Ectodermal cell (in vitro differentiated cells): ENCODE results near the gene CCDC87.
A peak's percentile ranks its signal among the peaks of the same experiment; 100 is the strongest.
"Not testable (repeated sequence)": the region's sequence is repeated elsewhere in the genome, so short reads cannot be mapped to it uniquely, and the experiment has no call there.

Experiments used
- H3K27ac ChIP-seq: 2 replicates; pipeline ENCODE4 v1.7.0; 2013; ENCODE audit warnings: mild to moderate bottlenecking, low read depth, low read length; ENCODE audit not compliant: insufficient read depth, poor library complexity, severe bottlenecking
- H3K27me3 ChIP-seq: 2 replicates; pipeline ENCODE4 v1.7.0; 2013; ENCODE audit warnings: mild to moderate bottlenecking, low read length; ENCODE audit not compliant: insufficient read depth, control insufficient read depth, poor library complexity, severe bottlenecking
- H3K36me3 ChIP-seq: one replicate; pipeline ENCODE4 v1.7.0; 2013; ENCODE audit warnings: low read length; ENCODE audit not compliant: control insufficient read depth, insufficient read depth
- H3K4me1 ChIP-seq: one replicate; pipeline ENCODE4 v1.7.0; 2013; ENCODE audit warnings: low read length; ENCODE audit not compliant: control insufficient read depth, insufficient read depth
- H3K4me3 ChIP-seq: 2 replicates; pipeline ENCODE4 v1.7.0; 2013; ENCODE audit warnings: low read depth, low read length, control low read depth; ENCODE audit not compliant: insufficient read depth
- H3K9me3 ChIP-seq: 2 replicates; pipeline ENCODE4 v1.7.0; 2013; ENCODE audit warnings: mild to moderate bottlenecking, low read length, moderate library complexity; ENCODE audit not compliant: control insufficient read depth
- WGBS, 2 experiments: methylation state at CpG; one replicate each; pipeline ENCODE4 v1.1.7; 2013; ENCODE audit warnings: missing lambda C conversion rate in 2 of 2; 5-methylcytosine and 5-hydroxymethylcytosine counted together

Gene CCDC87

DNA sequence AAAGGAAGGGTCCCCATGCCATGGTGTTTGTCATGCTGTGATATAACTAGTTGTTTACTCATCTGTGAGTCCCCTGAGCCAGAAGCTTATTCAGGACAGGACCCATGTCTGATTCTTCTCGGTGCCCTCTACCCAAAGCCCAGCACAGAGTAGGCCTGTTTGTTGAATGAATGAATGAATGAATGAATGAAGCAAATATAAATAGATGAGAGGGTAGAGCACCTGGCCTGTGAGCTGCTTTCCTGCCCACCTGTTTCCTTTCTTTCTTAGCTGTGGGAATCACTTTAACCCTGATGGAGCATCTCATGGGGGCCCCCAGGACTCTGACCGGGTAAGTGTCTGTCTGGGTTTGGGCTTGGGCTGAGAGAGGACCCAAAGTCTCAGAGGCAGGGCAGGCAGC is 7.4 kb upstream of the CCDC87 start:
- WGBS, 2 experiments: 89 to 92% methylated on average over 2 of the region's 2 CpGs
- no peaks in the 10 kb centered on the region for H3K4me1 ChIP-seq
- no peak overlapping the region for H3K27ac ChIP-seq
- no peaks in the 10 kb centered on the region for H3K27me3 ChIP-seq
- H3K36me3 ChIP-seq: peaks cover 11% of the 10 kb centered on the region
- no peak overlapping the region for H3K4me3 ChIP-seq
- H3K9me3 ChIP-seq: no peaks in the 10 kb centered on the region

DNA sequence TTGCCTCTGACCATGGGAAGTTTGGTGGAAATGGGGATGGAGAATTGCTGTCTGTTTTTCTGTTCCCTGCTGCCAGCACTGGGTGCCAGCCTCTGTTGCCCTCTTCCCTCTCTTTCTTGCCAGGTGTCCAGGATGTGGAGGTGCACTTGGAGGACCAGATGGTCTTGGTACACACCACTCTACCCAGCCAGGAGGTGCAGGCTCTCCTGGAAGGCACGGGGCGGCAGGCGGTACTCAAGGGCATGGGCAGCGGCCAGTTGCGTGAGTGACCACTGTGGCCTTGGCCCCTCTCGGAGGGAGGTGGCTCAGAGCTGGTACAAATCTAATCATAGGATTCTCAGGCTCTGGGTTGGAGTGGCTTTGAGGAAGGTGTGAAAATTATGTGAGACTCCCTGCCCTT is 6.1 kb upstream of the CCDC87 start:
- 96 to 97% methylated on average over 6 of the region's 6 CpGs for WGBS, 2 experiments
- Histone ChIP-seq H3K36me3 (peaks cover 6% of the 10 kb centered on the region), H3K4me3 (no peak overlapping the region), H3K27me3 (no peaks in the 10 kb centered on the region), H3K27ac (no peak overlapping the region), H3K4me1 (no peaks in the 10 kb centered on the region), H3K9me3 (no peaks in the 10 kb centered on the region)

DNA sequence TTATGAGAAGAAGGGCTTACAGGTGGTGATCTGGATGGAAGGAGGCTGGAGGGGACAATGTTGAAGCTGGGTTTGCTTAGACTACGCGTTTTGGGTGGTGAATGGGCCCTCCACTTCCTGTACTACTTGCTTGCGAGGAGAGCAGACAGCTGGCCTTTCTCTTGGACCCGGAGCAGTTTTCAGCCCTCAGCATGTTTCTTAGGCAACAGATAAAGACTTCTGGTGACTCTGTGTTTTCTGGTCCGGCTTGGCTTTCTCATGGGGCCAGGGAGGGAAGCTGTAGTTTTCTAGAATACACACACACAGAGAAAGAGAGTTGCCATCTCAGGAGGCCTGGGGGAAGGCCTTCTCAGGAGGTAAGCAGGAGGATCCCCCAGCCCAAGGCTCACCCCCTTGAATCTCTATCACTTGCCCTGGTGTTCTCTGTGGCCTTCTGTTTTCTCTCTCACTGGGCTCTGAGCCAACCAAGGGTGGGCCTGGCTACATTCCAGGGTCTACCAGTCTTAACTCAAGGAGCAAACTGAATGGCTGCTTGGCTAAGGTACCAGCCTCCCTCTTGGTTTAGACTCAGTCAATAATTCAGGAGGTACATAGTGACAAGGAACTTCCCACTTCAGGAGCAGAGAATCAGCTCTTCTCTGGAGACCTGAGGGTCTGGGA is 2.5 kb upstream of the CCDC87 start:
- peaks cover 7% of the 10 kb centered on the region for H3K4me1 ChIP-seq
- H3K27me3 ChIP-seq: no peaks in the 10 kb centered on the region
- no peaks in the 10 kb centered on the region for H3K9me3 ChIP-seq
- peaks cover 2% of the 10 kb centered on the region for H3K36me3 ChIP-seq
- no peak overlapping the region for H3K4me3 ChIP-seq
- H3K27ac ChIP-seq: no peak overlapping the region
- 94 to 97% methylated on average over 5 of the region's 5 CpGs for WGBS, 2 experiments

DNA sequence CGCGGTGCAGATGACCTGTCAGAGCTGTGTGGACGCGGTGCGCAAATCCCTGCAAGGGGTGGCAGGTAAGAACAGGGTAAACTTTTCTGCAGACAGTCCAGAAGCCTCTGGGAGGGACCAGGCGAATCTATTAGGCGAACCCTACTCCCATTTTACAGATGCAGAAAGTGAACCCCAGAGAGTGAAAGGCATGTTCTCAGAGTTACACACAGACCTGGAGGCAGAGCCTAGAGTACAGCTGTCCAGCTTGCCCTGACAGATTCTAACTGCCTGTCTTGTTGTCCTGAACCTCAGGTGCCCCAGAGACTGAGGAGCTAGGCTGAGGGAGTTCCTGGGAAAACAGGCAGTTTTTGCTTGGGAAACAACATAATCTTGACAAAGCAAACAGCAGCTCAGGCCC is 787 bp upstream of the CCDC87 start:
- Histone ChIP-seq H3K27ac (no peak overlapping the region), H3K36me3 (no peaks in the 10 kb centered on the region), H3K9me3 (no peaks in the 10 kb centered on the region), H3K27me3 (no peaks in the 10 kb centered on the region), H3K4me3 (peak overlapping the region; percentile 55), H3K4me1 (peaks cover 7% of the 10 kb centered on the region)
- 77 to 80% methylated on average over 7 of the region's 7 CpGs for WGBS, 2 experiments

DNA sequence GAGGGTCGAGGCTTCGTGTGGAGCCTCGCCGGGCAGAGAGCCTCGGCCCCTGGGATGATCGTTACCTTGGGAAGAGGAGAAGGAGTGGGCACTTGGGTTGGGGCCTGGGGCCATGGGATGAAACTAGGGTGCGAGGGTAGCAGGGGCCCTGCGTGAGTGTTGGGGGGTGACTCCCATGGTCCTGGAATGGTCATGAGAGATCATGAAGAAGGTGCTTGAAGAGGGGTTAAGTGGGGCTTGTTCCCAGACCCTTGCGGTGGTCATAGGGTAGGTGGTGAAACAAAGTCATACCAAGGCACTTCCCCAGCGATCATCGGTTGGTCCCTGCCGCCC is 406 bp upstream of the CCDC87 start:
- H3K27me3 ChIP-seq: no peaks in the 10 kb centered on the region
- peaks cover 7% of the 10 kb centered on the region for H3K4me1 ChIP-seq
- no peak overlapping the region for H3K27ac ChIP-seq
- no peaks in the 10 kb centered on the region for H3K9me3 ChIP-seq
- peak overlapping the region; percentile 55 for H3K4me3 ChIP-seq
- H3K36me3 ChIP-seq: no peaks in the 10 kb centered on the region
- 24 to 29% methylated on average over 12 of the region's 12 CpGs for WGBS, 2 experiments

DNA sequence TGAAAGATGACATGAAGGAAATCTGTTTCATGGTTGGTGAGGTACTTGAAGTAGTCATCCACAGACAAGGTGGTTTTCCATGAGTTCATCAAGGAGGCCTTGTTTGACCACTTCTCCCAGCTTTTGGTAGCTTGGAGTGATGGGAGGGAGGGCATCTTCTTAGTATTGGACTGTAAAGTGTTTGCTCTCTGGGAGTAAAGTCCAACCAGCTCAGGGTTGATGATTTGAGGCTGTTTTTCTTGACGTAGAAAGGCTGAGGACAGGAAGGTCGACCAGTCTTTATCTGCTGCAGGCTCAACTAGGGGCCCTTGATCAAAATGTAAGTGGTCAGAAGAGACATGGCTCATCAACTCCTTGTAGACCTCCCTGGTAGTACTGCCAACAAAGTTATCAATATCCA is 1.7 kb downstream of the CCDC87 start:
- Histone ChIP-seq H3K36me3 (no peaks in the 10 kb centered on the region), H3K9me3 (no peaks in the 10 kb centered on the region), H3K27ac (no peak overlapping the region), H3K4me1 (peaks cover 7% of the 10 kb centered on the region), H3K27me3 (no peaks in the 10 kb centered on the region), H3K4me3 (no peak overlapping the region)
- 88 to 89% methylated on average over 2 of the region's 2 CpGs for WGBS, 2 experiments

DNA sequence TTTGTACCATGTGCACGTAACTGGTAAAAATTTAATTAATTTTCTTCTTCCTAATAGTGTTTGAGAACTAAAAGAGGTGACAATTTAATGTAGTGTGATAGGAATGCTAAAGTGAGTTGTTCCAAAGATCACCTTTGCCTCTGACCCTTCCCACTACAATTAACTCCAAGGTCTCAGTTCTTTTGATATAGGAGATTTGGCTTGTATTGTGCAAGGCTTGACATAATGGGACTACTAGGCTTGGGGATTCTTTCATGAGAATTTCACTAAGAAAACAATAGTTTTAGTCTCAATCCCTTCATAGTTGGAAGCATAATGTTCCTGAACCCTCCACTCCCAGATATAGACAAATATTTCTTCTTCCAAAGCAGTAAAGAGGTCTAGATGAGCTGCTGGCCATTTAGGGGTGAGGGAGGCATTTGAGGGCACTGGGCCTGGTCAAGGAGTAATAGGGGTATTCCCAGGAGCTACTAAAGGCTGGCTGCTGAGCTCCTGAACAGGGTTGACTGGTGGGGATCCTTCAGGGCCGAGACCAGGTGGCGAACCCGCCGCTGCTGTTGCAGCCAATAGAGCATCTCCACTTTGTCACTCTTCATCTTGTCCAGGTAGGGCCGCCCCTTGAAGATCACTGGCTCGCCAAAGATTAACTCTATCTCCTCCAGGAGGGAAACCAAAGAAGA is 2.7 kb downstream of the CCDC87 start:
- 92 to 94% methylated on average over 6 to 7 of the region's 7 CpGs for WGBS, 2 experiments
- Histone ChIP-seq H3K27me3 (no peaks in the 10 kb centered on the region), H3K4me3 (no peak overlapping the region), H3K36me3 (no peaks in the 10 kb centered on the region), H3K4me1 (peaks cover 7% of the 10 kb centered on the region), H3K27ac (no peak overlapping the region), H3K9me3 (no peaks in the 10 kb centered on the region)

DNA sequence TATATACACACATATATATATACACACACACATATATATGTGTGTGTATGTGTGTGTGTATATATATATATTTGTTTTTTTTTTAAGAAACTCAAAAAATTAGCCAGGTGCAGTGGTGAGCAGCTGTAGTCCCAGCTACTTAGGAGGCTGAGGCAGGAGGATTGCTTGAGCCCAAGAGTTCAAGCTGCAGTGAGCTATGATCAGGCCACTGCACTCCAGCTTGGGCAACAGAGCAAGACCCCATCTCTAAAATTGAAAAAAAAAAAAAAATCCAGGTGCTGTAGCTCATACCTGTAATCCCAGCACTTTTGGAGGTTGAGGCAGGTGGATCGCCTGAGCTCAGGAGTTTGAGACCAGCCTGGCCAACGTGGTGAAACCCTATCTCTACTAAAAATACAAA is 3.5 kb downstream of the CCDC87 start:
- not testable (repeated sequence) for H3K36me3 ChIP-seq, H3K27me3 ChIP-seq, H3K4me1 ChIP-seq, H3K4me3 ChIP-seq, H3K9me3 ChIP-seq, H3K27ac ChIP-seq
- WGBS, 2 experiments: 63 to 68% methylated on average over 2 of the region's 2 CpGs

DNA sequence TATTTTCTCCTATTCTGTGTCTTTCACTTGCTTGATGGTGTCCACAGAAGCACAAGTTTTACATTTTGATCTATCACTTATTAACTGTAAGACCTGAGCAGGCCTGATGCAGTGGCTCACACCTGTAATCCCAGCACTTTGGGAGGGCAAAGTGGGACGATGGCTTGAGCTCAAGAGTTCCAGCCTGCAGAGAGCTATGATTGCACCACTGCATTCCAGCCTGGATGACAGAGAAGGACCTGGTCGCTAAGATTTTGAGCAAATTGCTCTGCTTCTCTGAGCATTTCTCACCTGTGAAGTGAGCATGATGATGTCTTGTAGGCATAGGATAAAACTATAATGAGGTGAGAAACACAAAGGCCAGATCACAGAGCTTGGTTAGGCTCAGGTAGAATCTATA is 6.7 kb downstream of the CCDC87 start:
- no peak overlapping the region for H3K27ac ChIP-seq
- no peaks in the 10 kb centered on the region for H3K36me3 ChIP-seq
- 63 to 66% methylated on average over 2 of the region's 2 CpGs for WGBS, 2 experiments
- no peaks in the 10 kb centered on the region for H3K9me3 ChIP-seq
- H3K4me1 ChIP-seq: no peaks in the 10 kb centered on the region
- no peak overlapping the region for H3K4me3 ChIP-seq
- no peaks in the 10 kb centered on the region for H3K27me3 ChIP-seq

DNA sequence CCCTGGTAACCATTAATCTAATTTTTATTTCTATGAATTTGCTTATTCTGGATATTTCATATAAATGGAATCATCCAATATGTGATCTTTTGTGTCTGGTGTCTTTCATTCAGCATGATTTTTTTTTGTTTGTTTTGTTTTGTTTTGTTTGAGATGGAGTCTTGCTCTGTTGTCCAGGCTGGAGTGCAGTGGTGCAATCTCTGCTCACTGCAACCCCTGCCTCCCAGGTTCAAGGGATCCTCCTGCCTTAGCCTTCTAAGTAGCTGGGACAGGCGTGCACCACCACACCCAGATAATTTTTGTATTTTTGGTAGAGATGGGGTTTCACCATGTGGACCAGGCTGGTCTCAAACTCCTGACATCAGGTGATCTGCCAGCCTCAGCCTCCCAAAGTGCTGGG is 7.4 kb downstream of the CCDC87 start:
- H3K27me3 ChIP-seq, H3K9me3 ChIP-seq, H3K27ac ChIP-seq, H3K4me3 ChIP-seq, H3K36me3 ChIP-seq, H3K4me1 ChIP-seq: not testable (repeated sequence)
- 95% methylated on average over 1 of the region's 1 CpG; no CpG with 5 or more reads in 1 of the 2 experiments for WGBS, 2 experiments
